Neural progenitor cell (in vitro differentiated cells): ENCODE measurements around the gene KLHL30.

ENCODE experiments used
- EZH2phosphoT487 ChIP-seq: fragments of 200-600 bp; sonication (generic); IDR thresholded peaks from 2 replicates; pipeline ENCODE4 v1.6.1; 2017; ENCODE audit warnings: antibody characterized with exemption
- TF ChIP-seq, protein P1 (sequence below): fragments of 200-600 bp; sonication (generic); IDR thresholded peaks from 2 replicates; pipeline ENCODE4 v1.5.1; 2017; ENCODE audit warnings: antibody characterized with exemption, mild to moderate bottlenecking

DNA sequence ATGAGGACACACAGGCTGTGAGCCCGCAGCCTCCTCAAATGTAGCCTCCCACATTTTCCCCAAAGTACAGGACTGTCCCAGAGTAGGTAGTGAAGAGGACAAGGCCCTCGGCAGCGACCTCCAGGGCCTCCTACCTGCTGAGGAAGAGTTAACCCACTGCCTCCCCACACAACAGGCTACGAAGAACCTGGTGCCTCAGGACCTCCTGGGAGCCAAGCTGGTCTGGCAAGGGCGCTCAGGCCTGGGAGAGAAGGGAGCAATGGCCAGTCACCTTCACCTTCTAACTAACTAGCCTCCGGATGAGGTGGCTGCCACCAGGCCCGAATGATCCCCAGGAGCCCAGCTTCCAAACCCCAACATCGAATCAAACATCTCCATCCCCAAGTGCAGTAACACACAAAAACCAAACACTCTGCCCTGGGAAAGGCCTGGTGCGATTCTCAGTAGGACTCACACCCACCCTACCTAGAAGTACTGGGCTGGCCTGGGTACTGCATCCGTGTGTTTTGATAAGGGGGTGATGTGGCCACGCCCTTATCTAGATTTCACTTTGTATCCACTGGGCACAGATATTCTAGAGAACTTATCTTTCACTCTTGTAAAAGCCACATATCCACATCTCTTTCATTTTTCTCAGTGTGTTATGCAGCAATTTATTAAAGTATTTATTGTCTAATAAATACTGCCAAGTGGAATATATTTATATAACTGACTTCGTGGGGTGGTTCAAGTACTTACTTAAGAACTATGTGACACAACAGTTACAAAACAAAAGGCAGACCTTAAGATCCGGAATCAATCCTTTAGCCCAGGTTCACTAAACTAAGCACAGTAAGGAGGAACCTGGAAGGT is 30.0 kb downstream of the KLHL30 start:
- TF ChIP-seq, protein P1, sequence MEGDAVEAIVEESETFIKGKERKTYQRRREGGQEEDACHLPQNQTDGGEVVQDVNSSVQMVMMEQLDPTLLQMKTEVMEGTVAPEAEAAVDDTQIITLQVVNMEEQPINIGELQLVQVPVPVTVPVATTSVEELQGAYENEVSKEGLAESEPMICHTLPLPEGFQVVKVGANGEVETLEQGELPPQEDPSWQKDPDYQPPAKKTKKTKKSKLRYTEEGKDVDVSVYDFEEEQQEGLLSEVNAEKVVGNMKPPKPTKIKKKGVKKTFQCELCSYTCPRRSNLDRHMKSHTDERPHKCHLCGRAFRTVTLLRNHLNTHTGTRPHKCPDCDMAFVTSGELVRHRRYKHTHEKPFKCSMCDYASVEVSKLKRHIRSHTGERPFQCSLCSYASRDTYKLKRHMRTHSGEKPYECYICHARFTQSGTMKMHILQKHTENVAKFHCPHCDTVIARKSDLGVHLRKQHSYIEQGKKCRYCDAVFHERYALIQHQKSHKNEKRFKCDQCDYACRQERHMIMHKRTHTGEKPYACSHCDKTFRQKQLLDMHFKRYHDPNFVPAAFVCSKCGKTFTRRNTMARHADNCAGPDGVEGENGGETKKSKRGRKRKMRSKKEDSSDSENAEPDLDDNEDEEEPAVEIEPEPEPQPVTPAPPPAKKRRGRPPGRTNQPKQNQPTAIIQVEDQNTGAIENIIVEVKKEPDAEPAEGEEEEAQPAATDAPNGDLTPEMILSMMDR, result no peak
- no peak for TF ChIP-seq EZH2phosphoT487
